ENCODE results near the gene EMILIN2.

The EMILIN2 gene

GRCh38 chr18:2869207-2869606 lies 22.4 kb downstream of the EMILIN2 start:
- H3K4me3 ChIP-seq (ENCODE audit: low read depth, low read length): no peak overlapping the region
- TF ChIP-seq CTCF (IDR thresholded peaks at IDR 0.05; ENCODE audit: low read depth, low read length): no peak

- no peak for TF ChIP-seq CTCF (IDR thresholded peaks at IDR 0.05; ENCODE audit: low read depth, low read length)
- H3K4me3 ChIP-seq (ENCODE audit: low read depth, low read length): no peak overlapping the region
Observed at GRCh38 chr18:2871111-2871720, 24.4 kb downstream of the EMILIN2 start.

- TF ChIP-seq CTCF (IDR thresholded peaks at IDR 0.05; ENCODE audit: low read depth, low read length): no peak
- H3K4me3 ChIP-seq (ENCODE audit: low read depth, low read length): no peak overlapping the region
Observed at GRCh38 chr18:2872095-2872494, 25.3 kb downstream of the EMILIN2 start.

- no peak for TF ChIP-seq CTCF (IDR thresholded peaks at IDR 0.05; ENCODE audit: low read depth, low read length)
- H3K4me3 ChIP-seq (ENCODE audit: low read depth, low read length): no peak overlapping the region
Observed at GRCh38 chr18:2874765-2875164, 28.0 kb downstream of the EMILIN2 start.

GRCh38 chr18:2878656-2879330 lies 32.0 kb downstream of the EMILIN2 start:
- no peak for TF ChIP-seq CTCF (IDR thresholded peaks at IDR 0.05; ENCODE audit: low read depth, low read length)
- no peak overlapping the region for H3K4me3 ChIP-seq (ENCODE audit: low read depth, low read length)

DNA sequence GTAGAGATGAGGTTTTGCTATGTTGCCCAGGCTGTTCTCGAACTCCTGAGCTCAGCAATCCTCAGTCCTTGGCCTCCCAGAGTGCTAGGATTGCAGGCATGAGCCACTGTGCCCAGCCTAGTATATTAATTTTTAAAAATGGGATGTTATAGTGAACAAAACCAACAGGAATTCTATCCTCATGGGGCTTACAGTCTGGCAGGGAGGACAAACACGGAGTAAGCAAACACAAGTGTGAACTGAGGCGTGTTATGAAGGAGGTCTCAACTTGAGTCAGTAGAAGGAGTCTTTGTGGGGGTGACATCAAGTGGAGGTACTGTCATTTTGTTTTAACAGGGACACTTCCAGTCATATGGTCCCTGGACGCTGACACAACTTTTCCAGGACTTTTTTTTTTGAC lies 33.1 kb downstream of the EMILIN2 start:
- H3K4me3 ChIP-seq (ENCODE audit: low read depth, low read length): no peak overlapping the region
- TF ChIP-seq CTCF (IDR thresholded peaks at IDR 0.05; ENCODE audit: low read depth, low read length): no peak

- TF ChIP-seq CTCF (IDR thresholded peaks at IDR 0.05; ENCODE audit: low read depth, low read length): no peak
- no peak overlapping the region for H3K4me3 ChIP-seq (ENCODE audit: low read depth, low read length)
Observed at GRCh38 chr18:2880473-2880872, 33.7 kb downstream of the EMILIN2 start.

Data from WI38 (cell line).